ENCODE measurements around the gene TTK.
"Not testable (repeated sequence)": the region's sequence is repeated elsewhere in the genome, so short reads cannot be mapped to it uniquely, and the experiment has no call there.

The TTK gene

GRCh38 chr6:80022803-80023202 lies 18.4 kb downstream of the TTK start:
- DNase-seq = no peak

- DNase-seq = no peak
These were observed 24.1 kb downstream of the TTK start for GRCh38 chr6:80028589-80028988.

GRCh38 chr6:80029470-80029869 lies 25.0 kb downstream of the TTK start:
- DNase-seq = no peak

- not testable (repeated sequence) for DNase-seq
These were observed 43.8 kb downstream of the TTK start for GRCh38 chr6:80048220-80048619.

- DNase-seq = no peak
These were observed 56.3 kb downstream of the TTK start for GRCh38 chr6:80060774-80061173.

GRCh38 chr6:80068146-80068545 lies 63.7 kb downstream of the TTK start:
- DNase-seq = not testable (repeated sequence)

GRCh38 chr6:80070431-80070830 lies 66.0 kb downstream of the TTK start:
- not testable (repeated sequence) for DNase-seq

GRCh38 chr6:80077067-80077466 lies 72.6 kb downstream of the TTK start:
- no peak for DNase-seq

GRCh38 chr6:80088637-80089036 lies 84.2 kb downstream of the TTK start:
- no peak for DNase-seq

GRCh38 chr6:80091506-80091905 lies 87.1 kb downstream of the TTK start:
- no peak for DNase-seq
